ENCODE measurements around the gene DNAH14. TPM values are rescaled to one million over a fixed set of nuclear protein-coding genes. Genes with fewer than 3 reads are reported as not detected.

Gene DNAH14
- total and polyA plus RNA-seq, 9 of the 15 experiments (the other 6 are each of a cell fraction or from before 2014, with no cell fraction given) = 58.4 to 142 (median 98.4) TPM

DNA sequence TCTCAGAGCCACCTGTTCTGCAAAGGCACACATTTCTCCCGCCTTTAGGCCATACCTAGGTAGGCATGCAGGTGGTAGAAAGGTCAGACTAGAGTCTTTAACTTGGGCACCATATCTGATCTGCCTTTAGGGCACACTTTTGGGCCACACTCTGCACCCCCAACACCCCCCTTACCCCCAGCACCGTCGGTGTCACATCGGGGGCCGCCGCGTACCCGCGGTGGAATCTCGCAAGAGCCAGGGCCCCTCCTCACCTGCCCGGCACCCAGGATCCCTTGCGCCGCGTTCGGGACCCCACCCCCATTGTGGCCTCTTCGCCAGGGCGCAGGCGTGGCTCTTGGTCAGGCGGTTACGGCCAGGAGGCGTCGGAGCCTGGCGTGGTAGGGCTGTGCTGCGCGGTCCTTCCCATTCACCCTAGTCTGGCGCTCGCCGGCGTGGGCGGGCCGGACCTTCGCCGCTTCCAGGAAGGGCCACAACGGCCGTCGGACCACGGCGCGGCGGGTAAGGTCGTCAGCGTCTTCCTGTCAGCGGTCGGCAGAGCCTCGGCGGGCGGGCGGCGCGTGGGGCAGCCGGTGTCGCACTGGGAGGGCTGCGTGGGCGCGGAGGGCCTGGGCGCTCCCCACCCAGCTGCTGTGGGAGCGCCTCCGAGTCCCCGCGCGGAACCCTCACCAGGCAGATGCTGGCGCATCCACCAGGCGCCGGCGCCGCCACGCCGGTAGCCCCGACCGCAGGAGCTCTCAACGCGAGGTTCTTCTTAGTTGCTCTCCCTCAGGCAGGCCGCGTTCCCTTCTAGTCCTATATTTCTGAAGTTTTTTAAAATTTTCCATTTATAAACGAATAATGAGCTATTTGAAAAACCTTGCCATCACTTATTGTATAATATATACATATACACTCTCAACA lies at the start of gene DNAH14 (continued):
- TF ChIP-seq, protein P1, sequence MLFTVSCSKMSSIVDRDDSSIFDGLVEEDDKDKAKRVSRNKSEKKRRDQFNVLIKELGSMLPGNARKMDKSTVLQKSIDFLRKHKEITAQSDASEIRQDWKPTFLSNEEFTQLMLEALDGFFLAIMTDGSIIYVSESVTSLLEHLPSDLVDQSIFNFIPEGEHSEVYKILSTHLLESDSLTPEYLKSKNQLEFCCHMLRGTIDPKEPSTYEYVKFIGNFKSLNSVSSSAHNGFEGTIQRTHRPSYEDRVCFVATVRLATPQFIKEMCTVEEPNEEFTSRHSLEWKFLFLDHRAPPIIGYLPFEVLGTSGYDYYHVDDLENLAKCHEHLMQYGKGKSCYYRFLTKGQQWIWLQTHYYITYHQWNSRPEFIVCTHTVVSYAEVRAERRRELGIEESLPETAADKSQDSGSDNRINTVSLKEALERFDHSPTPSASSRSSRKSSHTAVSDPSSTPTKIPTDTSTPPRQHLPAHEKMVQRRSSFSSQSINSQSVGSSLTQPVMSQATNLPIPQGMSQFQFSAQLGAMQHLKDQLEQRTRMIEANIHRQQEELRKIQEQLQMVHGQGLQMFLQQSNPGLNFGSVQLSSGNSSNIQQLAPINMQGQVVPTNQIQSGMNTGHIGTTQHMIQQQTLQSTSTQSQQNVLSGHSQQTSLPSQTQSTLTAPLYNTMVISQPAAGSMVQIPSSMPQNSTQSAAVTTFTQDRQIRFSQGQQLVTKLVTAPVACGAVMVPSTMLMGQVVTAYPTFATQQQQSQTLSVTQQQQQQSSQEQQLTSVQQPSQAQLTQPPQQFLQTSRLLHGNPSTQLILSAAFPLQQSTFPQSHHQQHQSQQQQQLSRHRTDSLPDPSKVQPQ (CRISPR knock-in tag; IDR thresholded peaks at IDR 0.05; ENCODE audit: borderline replicate concordance) = no peak
- TF ChIP-seq SP1 (CRISPR knock-in tag; IDR thresholded peaks at IDR 0.05) (peak; percentile 61; the same call in 1 of the 2 replicates), NCOA4 (IDR thresholded peaks at IDR 0.05; ENCODE audit: partially characterized antibody) (no peak), ZNF830 (CRISPR knock-in tag; IDR thresholded peaks at IDR 0.05) (peak; percentile 71; the same call in 1 of the 2 replicates), ZNF79 (CRISPR knock-in tag; IDR thresholded peaks at IDR 0.05; ENCODE audit: low read depth) (no peak), ZNF561 (CRISPR knock-in tag; conservative IDR thresholded peaks at IDR 0.05) (no peak), PHB (CRISPR knock-in tag; IDR thresholded peaks at IDR 0.05) (no peak), ZNF224 (CRISPR knock-in tag; IDR thresholded peaks at IDR 0.05) (0 out of 2 replicates have a peak, but pooled peaks have one; percentile 58), ZNF408 (CRISPR knock-in tag; IDR thresholded peaks at IDR 0.05; ENCODE audit: low read depth) (no peak), NCOR1 (IDR thresholded peaks at IDR 0.05) (no peak), BRD4 (IDR thresholded peaks at IDR 0.05) (peak; percentile 6; the same call in 1 of the 2 replicates), DMBX1 (CRISPR knock-in tag; IDR thresholded peaks at IDR 0.05; ENCODE audit: borderline replicate concordance) (no peak; the same call in 1 of the 2 replicates), RBM14 (IDR thresholded peaks at IDR 0.05; ENCODE audit: borderline replicate concordance, insufficient read depth, low read depth, low read length) (0 out of 2 replicates have a peak, but pooled peaks have one; percentile 33), SNRNP70 (optimal IDR thresholded peaks at IDR 0.05; ENCODE audit: low read depth, low read length) (no peak), ZNF76 (CRISPR knock-in tag; IDR thresholded peaks at IDR 0.05; ENCODE audit: borderline replicate concordance) (no peak), SMARCA5 (IDR thresholded peaks at IDR 0.05) (no peak), PHB2 (IDR thresholded peaks at IDR 0.05; ENCODE audit: low read depth) (no peak), HDAC6 (IDR thresholded peaks at IDR 0.05; ENCODE audit: low read depth, low read length) (no peak)
- TF ChIP-seq, protein P2, sequence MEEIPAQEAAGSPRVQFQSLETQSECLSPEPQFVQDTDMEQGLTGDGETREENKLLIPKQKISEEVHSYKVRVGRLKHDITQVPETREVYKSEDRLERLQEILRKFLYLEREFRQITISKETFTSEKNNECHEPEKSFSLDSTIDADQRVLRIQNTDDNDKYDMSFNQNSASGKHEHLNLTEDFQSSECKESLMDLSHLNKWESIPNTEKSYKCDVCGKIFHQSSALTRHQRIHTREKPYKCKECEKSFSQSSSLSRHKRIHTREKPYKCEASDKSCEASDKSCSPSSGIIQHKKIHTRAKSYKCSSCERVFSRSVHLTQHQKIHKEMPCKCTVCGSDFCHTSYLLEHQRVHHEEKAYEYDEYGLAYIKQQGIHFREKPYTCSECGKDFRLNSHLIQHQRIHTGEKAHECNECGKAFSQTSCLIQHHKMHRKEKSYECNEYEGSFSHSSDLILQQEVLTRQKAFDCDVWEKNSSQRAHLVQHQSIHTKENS (CRISPR knock-in tag; IDR thresholded peaks at IDR 0.05) = no peak
- TF ChIP-seq, protein P3, sequence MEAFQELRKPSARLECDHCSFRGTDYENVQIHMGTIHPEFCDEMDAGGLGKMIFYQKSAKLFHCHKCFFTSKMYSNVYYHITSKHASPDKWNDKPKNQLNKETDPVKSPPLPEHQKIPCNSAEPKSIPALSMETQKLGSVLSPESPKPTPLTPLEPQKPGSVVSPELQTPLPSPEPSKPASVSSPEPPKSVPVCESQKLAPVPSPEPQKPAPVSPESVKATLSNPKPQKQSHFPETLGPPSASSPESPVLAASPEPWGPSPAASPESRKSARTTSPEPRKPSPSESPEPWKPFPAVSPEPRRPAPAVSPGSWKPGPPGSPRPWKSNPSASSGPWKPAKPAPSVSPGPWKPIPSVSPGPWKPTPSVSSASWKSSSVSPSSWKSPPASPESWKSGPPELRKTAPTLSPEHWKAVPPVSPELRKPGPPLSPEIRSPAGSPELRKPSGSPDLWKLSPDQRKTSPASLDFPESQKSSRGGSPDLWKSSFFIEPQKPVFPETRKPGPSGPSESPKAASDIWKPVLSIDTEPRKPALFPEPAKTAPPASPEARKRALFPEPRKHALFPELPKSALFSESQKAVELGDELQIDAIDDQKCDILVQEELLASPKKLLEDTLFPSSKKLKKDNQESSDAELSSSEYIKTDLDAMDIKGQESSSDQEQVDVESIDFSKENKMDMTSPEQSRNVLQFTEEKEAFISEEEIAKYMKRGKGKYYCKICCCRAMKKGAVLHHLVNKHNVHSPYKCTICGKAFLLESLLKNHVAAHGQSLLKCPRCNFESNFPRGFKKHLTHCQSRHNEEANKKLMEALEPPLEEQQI (IDR thresholded peaks at IDR 0.05) = no peak; the same call in 1 of the 2 replicates
- TF ChIP-seq, protein P4, sequence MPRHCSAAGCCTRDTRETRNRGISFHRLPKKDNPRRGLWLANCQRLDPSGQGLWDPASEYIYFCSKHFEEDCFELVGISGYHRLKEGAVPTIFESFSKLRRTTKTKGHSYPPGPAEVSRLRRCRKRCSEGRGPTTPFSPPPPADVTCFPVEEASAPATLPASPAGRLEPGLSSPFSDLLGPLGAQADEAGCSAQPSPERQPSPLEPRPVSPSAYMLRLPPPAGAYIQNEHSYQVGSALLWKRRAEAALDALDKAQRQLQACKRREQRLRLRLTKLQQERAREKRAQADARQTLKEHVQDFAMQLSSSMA (CRISPR knock-in tag; IDR thresholded peaks at IDR 0.05) = 0 out of 2 replicates have a peak, but pooled peaks have one; percentile 59

Measured in K562 (cell line).